ENCODE measurements around the gene OPA1.

- TF ChIP-seq, protein P1, sequence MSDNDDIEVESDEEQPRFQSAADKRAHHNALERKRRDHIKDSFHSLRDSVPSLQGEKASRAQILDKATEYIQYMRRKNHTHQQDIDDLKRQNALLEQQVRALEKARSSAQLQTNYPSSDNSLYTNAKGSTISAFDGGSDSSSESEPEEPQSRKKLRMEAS (IDR thresholded peaks at IDR 0.05): no peak
- TF ChIP-seq TAF1 (IDR thresholded peaks at IDR 0.05; ENCODE audit: low read depth): no peak
- no peak for TF ChIP-seq TCF12 (IDR thresholded peaks at IDR 0.05; ENCODE audit: low read depth)
- peak; percentile 57 for TF ChIP-seq RAD21 (IDR thresholded peaks at IDR 0.05; ENCODE audit: low read depth)
- TF ChIP-seq, protein P2, sequence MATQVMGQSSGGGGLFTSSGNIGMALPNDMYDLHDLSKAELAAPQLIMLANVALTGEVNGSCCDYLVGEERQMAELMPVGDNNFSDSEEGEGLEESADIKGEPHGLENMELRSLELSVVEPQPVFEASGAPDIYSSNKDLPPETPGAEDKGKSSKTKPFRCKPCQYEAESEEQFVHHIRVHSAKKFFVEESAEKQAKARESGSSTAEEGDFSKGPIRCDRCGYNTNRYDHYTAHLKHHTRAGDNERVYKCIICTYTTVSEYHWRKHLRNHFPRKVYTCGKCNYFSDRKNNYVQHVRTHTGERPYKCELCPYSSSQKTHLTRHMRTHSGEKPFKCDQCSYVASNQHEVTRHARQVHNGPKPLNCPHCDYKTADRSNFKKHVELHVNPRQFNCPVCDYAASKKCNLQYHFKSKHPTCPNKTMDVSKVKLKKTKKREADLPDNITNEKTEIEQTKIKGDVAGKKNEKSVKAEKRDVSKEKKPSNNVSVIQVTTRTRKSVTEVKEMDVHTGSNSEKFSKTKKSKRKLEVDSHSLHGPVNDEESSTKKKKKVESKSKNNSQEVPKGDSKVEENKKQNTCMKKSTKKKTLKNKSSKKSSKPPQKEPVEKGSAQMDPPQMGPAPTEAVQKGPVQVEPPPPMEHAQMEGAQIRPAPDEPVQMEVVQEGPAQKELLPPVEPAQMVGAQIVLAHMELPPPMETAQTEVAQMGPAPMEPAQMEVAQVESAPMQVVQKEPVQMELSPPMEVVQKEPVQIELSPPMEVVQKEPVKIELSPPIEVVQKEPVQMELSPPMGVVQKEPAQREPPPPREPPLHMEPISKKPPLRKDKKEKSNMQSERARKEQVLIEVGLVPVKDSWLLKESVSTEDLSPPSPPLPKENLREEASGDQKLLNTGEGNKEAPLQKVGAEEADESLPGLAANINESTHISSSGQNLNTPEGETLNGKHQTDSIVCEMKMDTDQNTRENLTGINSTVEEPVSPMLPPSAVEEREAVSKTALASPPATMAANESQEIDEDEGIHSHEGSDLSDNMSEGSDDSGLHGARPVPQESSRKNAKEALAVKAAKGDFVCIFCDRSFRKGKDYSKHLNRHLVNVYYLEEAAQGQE (IDR thresholded peaks at IDR 0.05; ENCODE audit: low read depth): no peak
- no peak for TF ChIP-seq USF1 (IDR thresholded peaks at IDR 0.05)
- TF ChIP-seq EP300 (IDR thresholded peaks at IDR 0.05; ENCODE audit: borderline replicate concordance): no peak
- TF ChIP-seq NFIC (IDR thresholded peaks at IDR 0.05): no peak
- no peak for TF ChIP-seq FOXM1 (IDR thresholded peaks at IDR 0.05; ENCODE audit: borderline replicate concordance, low read depth)
Measured at GRCh38 chr3:193665370-193665989, 72.5 kb downstream of the OPA1 start.
